ENCODE measurements around the gene MYH9. TPM values are rescaled to one million over a fixed set of nuclear protein-coding genes. Genes with fewer than 3 reads are reported as not detected.

Gene MYH9
- total RNA-seq, 1 experiment from 2014 or later: 151 TPM

DNA sequence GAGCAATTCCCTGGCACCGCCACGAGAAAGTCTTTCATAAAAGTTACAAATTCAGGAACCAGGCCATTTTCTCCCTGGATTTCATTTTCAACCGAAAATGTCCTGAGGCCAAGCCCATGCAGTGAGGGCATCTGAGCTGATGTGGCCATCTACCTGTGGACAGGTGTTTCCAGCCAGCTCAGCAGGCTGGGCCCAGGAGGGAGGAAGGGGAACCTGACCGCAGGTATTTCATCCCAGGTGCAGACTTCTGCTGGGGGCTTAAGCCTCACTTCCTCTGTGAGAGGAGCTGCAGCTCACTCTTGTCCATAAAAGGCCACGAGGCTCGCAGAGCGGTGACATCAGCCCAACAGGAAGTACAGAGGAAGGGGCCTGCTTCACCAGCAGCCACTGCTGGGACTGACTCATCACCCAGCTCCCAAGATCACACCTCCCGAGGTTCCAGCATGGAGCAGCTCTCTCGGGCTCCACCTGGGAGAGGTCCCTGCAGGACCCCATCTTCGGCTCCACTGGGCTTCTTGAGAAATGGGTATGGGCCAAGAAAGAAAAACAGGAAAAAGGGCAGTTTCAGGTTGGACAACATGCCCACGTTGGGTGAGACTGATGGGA lies 56.4 kb downstream of the MYH9 start:
- Histone ChIP-seq H3K27me3 (no peaks in the 10 kb centered on the region), H3K9me3 (replicated peaks) (no peaks in the 10 kb centered on the region), H3K36me3 (peaks cover 53% of the 10 kb centered on the region), H3K27ac (peak overlapping the region; percentile 70), H3K4me3 (no peak overlapping the region), H3K4me1 (peaks cover 81% of the 10 kb centered on the region)
- peak; percentile 70 to 79 for DNase-seq

DNA sequence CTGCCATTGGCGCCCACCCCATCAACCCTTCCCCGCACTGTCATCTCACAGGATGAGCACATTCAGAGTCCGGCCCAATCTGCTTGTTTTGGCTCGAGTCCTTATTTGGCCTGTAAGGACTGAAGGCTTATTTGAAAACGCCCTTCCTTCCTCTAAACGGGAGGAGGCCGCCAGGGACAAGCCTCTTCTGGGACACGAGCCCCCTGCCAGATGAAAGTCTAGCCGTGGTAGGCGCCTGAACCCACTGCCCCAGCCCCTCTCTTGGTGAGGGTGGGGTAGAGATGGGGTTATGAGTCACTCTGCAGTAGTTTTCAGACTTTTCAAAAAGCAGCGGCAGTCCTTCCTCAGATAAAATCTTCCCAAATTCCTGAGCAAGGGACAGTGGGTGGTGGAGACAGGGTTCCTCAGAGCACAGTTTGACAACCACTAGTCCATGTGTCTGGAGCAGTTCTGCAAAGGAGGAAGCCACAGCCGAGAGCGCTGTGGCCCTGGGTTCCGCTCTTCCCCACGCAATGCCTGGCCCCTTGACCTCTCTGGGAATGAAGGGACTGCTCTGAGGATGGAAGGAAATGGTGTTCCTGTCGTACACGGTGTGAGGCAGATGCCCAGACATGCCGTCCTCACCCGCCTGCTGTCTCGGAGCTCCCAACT lies 57.0 kb downstream of the MYH9 start:
- Histone ChIP-seq H3K4me1 (peaks cover 74% of the 10 kb centered on the region), H3K9me3 (replicated peaks) (no peaks in the 10 kb centered on the region), H3K36me3 (peaks cover 55% of the 10 kb centered on the region), H3K27ac (peak overlapping the region; percentile 70), H3K27me3 (no peaks in the 10 kb centered on the region), H3K4me3 (no peak overlapping the region)
- no peak for DNase-seq

DNA sequence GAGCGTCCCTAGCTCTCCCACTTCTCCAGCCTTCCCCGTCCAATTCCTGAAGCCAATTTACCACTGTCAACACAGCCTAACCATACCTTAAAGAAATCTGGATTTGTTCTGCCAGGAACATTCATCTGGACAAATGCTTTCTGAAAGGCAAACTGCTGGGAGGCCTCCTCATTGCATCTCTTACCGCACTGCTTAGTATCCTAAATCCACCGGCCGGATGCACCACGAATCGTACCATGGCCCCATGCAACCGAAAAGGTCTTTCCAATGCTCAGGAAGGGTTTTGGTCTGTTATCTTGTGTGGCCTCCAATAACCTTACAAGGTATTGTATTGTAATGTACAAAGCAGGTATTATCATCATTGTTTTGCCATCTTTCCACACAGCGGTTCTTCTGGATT lies 57.6 kb downstream of the MYH9 start:
- Histone ChIP-seq H3K4me3 (no peak overlapping the region), H3K9me3 (replicated peaks) (no peaks in the 10 kb centered on the region), H3K27ac (peak overlapping the region; percentile 89; the same call in 1 of the 2 replicates), H3K27me3 (no peaks in the 10 kb centered on the region), H3K36me3 (peaks cover 61% of the 10 kb centered on the region), H3K4me1 (peaks cover 70% of the 10 kb centered on the region)
- no peak for DNase-seq

DNA sequence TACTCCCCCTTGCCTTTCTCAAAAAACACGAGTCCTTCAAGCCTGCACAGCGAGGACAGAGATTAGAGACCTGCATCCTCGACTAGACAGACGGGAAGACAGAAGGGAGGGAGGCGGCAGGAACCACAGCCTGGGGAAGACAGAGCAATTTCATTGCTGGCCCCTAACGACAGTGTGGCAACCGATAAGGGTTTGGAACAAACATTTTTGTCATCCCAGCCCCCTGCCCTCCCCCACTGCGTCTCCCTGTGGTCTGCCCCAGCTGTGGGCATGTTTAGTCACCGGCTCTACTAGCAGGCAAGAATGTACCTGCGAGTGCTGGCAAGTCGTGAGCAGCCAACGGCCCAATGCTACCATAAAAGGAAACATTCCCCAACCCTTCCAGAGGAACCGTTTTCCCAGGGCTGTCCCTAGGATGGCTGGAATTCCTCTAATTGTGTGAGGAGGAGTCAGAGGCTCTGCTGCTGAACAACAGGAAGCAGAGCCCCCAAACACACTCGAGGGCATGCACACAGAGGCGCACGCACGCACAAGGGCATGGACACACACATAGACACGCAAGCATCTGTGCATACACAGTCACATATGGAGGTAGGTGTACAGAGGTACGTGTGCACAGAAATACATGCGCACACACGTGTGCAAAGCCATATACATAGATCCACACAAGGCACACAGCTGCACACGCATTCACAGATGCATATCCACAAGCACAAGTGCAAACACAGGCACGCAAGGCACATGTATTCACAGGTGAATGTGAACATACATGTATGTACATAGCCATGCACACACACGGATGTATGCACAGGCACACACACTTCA lies 58.3 kb downstream of the MYH9 start:
- Histone ChIP-seq H3K27me3 (no peaks in the 10 kb centered on the region), H3K4me3 (no peak overlapping the region), H3K4me1 (peaks cover 70% of the 10 kb centered on the region), H3K36me3 (peaks cover 68% of the 10 kb centered on the region), H3K9me3 (replicated peaks) (no peaks in the 10 kb centered on the region), H3K27ac (peak overlapping the region; percentile 89)
- peak; percentile 69 to 80 for DNase-seq

DNA sequence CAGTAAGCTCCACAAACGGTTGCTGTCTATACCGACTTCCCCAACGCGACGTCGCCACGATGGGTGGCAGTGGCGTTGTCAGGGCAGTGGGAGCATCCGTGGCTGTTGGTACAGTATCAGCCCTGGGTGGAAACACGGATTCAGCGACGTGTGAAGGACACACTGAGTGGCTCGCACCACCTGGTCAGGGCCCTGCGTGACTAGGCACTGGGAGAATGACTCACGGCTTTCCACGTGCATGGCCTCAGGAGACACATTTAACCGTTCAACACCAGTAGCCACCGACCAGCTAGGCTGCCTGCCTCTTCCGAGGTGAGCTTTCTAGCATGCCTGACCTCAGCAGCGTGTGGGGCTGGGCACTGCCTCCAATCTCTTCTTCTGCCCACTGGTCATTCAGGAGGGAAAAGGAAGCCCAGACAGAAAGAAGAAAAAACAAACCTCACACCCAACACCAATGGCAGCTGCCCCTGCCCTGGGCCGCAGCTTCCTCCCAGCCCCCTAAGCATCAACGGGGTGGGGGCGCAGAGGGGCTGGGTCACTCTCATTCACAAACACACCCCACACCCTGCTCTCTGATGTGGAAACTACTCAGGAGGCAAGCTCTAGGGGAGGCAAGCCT lies 59.0 kb downstream of the MYH9 start:
- no peaks in the 10 kb centered on the region for H3K9me3 ChIP-seq (replicated peaks)
- peak overlapping the region; percentile 89 for H3K27ac ChIP-seq
- H3K27me3 ChIP-seq: no peaks in the 10 kb centered on the region
- peaks cover 71% of the 10 kb centered on the region for H3K36me3 ChIP-seq
- peak; percentile 55 to 60 for DNase-seq
- peaks cover 66% of the 10 kb centered on the region for H3K4me1 ChIP-seq
- no peak overlapping the region for H3K4me3 ChIP-seq

DNA sequence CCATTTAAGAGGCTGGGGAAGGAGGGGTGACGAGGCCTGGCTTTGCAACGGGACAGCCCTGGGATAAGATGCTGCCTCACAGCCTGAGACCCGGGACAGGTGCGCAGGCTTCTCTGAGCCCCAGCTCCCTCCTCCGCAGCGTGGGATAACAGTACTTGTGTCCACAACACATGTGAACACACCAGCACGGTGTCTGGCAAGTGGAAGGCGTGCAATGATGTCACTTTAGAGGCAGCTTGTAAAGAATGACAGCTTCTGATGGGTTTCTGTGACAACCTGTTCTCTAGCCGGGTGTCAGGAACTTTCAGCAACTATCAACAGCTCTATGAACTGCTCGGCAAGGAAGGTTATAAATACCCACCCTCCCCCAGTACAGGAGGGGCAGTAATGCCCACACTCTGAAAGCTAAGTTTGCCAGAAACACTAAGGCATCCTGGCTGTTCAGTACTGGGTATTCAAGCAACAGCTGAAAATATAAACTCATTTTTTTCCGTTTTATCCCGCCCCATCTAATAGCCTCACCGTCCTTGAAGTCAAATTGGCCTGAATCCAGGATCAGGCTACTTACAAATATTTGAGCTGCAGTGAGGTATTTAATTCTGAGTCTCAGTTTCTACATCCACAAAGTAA lies 59.7 kb downstream of the MYH9 start:
- H3K9me3 ChIP-seq (replicated peaks): no peaks in the 10 kb centered on the region
- H3K4me1 ChIP-seq: peaks cover 59% of the 10 kb centered on the region
- H3K36me3 ChIP-seq: peaks cover 68% of the 10 kb centered on the region
- peak in 1 of 2 experiments; percentile 49 for DNase-seq
- no peak overlapping the region for H3K4me3 ChIP-seq
- peak overlapping the region; percentile 89 for H3K27ac ChIP-seq
- no peaks in the 10 kb centered on the region for H3K27me3 ChIP-seq

DNA sequence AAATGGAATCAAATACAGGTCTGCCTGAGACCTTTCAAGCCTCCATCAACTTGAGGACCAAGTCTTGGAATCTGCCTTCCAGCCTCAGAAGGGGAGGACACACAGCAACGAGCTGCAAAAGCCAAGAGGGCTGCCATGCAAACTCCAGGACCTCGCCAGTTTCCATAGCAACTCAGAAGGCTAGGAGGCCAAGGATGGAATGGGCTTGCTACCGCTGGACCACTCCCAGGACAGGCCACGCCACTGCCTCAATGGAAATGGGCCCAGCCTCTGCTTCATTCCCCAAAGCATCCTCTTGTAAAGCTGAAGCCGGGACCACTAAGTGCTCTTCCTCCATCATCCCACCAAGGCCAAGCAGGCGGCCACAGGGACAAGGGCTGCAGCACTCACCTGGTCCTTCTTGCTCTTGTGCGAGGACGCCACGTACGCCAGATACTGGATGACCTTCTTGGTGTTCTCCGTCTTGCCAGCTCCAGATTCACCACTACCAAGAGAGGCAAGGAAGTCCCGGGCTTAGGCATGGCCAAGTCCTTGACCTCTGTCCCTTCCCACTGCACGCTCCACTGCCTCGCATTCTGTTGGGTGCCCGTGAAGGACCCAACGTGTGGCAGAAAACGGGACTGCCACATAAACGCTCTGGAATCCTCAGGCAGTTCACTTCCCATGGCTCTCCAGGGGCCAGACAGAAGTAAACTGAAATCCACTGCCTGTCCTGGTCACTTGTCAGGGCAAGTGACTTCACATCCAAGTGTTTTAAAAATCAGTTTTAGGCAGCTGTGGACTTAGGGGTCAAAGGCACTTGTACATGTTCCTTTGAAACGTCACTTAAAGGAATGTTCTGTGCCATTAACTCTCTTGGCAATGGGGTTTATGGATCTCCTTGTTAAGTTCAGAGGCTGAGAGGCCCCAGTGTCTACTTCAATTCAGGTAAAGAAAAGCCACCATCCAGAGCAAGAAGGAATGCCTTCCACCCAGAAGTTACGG lies 61.3 kb downstream of the MYH9 start:
- H3K4me3 ChIP-seq: no peak overlapping the region
- H3K27me3 ChIP-seq: no peaks in the 10 kb centered on the region
- H3K4me1 ChIP-seq: peaks cover 43% of the 10 kb centered on the region
- no peak for DNase-seq
- no peaks in the 10 kb centered on the region for H3K9me3 ChIP-seq (replicated peaks)
- peaks cover 72% of the 10 kb centered on the region for H3K36me3 ChIP-seq
- H3K27ac ChIP-seq: no peak overlapping the region

DNA sequence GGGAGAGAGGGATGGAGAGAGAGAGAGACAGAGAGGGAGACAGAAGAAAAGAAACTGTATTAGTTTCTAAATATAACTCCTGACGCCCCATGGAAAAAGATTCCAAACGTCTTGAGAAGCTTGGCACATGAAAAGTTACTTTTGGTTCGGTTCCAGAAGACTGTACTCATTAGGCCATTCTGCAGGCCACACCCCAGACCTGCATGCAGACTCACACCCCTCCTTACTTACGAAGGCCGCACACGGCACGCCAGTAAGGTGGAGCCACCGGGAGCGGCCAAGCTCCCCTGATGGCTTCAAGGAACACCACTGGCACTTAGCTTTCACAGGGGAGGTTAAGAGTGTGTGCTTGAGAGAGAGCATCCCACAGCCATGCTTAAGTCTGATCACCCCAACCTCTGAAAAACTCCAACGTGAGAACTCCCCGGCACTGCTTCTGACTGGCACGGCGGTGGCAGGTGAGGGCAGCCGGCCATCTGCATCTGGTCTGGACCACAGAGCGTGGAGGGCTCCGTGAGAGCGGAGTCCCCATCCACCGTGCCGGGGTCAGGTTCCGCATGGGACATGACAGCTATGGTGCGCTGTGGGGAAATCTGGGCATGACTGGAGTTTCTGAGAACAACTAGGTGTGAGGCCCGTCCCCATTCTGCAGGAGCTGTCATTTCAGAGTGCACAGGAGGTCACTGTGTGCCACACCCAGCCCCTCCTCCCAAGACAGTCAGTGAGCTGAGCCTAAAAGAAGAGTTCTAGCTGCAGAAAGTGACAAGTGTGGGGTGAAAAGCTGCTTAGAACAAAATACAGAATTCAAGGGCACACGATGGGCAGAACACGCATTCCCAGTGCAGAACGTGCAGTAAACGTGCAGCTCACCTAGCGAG lies 62.4 kb downstream of the MYH9 start:
- no peak for DNase-seq
- no peaks in the 10 kb centered on the region for H3K27me3 ChIP-seq
- H3K36me3 ChIP-seq: peaks cover 76% of the 10 kb centered on the region

DNA sequence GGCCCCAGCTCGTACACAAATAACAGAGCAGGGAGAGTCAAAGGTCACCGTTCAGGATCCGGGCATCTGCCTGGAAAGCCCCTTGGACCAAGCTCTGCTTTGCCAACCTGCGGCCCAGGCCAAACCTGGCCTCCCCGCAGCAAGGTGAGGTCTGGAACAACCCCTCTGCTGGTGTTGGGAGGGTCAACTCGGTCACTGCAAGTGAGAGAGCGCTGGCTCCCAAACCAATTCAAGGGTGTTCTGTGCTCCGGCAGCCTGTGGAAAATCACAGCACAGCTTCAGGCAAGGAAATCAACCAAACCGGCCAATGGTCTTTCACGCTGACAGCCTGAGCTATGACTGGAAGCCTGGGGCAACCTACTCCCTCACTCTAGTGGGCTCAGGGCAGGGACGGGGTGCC lies 63.4 kb downstream of the MYH9 start:
- H3K27me3 ChIP-seq: no peaks in the 10 kb centered on the region
- H3K4me1 ChIP-seq: peaks cover 23% of the 10 kb centered on the region
- DNase-seq: no peak
- H3K36me3 ChIP-seq: peaks cover 72% of the 10 kb centered on the region
- H3K9me3 ChIP-seq (replicated peaks): no peaks in the 10 kb centered on the region
- H3K4me3 ChIP-seq: no peak overlapping the region
- no peak overlapping the region for H3K27ac ChIP-seq

More for the DNA sequence above, 62.4 kb downstream of the MYH9 start:
- no peak overlapping the region for H3K4me3 ChIP-seq
- H3K4me1 ChIP-seq: peaks cover 33% of the 10 kb centered on the region
- H3K9me3 ChIP-seq (replicated peaks): no peaks in the 10 kb centered on the region
- no peak overlapping the region for H3K27ac ChIP-seq

DNA sequence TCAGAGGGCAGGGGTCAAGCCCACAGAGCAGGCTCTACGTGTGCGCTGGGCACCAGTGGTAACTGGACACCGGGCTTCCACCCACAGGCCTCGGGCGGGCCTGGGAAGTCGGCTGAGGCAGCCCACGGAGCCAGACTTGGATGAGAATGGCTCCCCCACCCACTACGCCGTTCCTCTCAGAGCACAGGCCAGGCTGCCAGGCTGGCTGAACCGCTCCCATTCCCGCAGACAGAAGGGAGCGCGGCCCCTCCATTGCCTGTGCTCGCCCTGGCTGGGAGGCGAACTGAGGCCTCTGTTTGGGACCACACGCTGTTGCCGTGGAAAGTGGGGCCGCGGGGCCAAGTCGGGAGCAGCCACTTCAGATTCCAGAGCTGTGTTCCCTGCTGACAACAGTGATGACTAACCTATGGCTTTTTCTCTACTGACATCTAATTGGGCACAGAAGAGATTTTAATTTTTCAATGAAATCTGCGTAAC lies 63.9 kb downstream of the MYH9 start:
- no peak overlapping the region for H3K27ac ChIP-seq
- peaks cover 18% of the 10 kb centered on the region for H3K4me1 ChIP-seq
- H3K4me3 ChIP-seq: no peak overlapping the region
- H3K27me3 ChIP-seq: no peaks in the 10 kb centered on the region
- H3K36me3 ChIP-seq: peaks cover 74% of the 10 kb centered on the region
- DNase-seq: no peak
- H3K9me3 ChIP-seq (replicated peaks): no peaks in the 10 kb centered on the region

DNA sequence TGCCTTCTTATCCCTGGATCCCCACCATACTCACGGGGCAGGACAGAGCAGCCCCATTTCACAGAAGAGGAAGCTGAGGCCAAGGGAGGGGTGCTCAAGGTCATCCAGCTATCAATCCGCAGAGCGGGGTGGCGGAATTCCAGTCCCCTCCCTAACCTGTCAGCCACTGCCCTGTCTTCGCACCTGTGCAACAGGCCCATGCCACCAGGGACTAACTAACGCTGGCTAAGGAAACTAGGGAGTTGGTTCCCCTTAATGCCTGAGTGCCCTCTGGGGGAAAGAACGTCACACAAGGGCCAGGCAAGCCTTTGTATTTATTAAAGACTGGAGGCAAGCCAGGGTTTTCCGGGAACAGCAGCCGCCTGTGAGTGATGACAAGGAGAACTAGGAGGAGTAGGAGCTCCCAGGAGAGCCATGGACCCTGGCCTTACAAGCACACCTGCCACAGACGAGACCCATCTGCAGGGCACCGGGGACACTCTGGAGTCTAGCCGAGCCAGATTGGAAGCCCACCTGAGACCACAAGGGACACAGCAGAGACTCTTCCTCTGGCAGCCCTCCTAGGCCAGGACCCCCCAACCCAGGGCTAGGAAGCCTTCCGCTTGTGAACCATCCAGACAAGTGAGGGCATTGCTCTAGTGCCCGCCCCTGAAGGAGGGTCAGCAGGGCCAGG lies 64.4 kb downstream of the MYH9 start:
- Histone ChIP-seq H3K4me1 (peaks cover 12% of the 10 kb centered on the region), H3K36me3 (peaks cover 75% of the 10 kb centered on the region), H3K4me3 (no peak overlapping the region), H3K9me3 (replicated peaks) (no peaks in the 10 kb centered on the region), H3K27me3 (no peaks in the 10 kb centered on the region), H3K27ac (no peak overlapping the region)
- DNase-seq: no peak

DNA sequence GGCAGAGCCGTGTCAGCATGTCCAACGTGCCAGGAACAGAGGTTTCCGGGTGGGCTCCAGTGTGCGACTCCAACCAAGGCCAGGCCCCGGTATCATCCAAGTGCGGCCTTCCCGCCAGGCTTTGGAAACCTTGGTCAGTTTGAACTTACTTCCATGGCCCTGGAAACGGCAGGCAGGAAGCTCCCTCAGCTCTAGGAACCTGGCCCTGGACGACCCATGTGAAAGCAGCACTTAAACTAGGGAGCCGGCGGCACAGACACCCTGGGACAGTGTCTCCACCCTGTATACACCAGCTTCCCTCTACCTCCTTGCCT lies 65.2 kb downstream of the MYH9 start:
- Histone ChIP-seq H3K36me3 (peaks cover 76% of the 10 kb centered on the region), H3K9me3 (replicated peaks) (no peaks in the 10 kb centered on the region), H3K4me1 (peaks cover 4% of the 10 kb centered on the region; the same call in 1 of the 2 replicates), H3K27ac (no peak overlapping the region), H3K4me3 (no peak overlapping the region), H3K27me3 (no peaks in the 10 kb centered on the region)
- DNase-seq: no peak
